GM18526 (cell line): Measurements from ENCODE around the gene ARAP3.

Experiments used
- POLR2A ChIP-seq: IDR thresholded peaks from 3 replicates; pipeline ENCODE4 v1.6.1; 2011; ENCODE audit not compliant: insufficient read length; ENCODE audit errors: extremely low read depth

The ARAP3 gene

GRCh38 chr5:141681695-141682641, at the start of gene ARAP3:
TSS of gene ARAP3 (minus strand) at chr5:141682230. CDS start at chr5:141680486, 1,744 bp downstream.
- TF ChIP-seq POLR2A, result no peak

- no peak for TF ChIP-seq POLR2A
Observed at GRCh38 chr5:141729387-141730006, 47.5 kb upstream of the ARAP3 start.

DNA sequence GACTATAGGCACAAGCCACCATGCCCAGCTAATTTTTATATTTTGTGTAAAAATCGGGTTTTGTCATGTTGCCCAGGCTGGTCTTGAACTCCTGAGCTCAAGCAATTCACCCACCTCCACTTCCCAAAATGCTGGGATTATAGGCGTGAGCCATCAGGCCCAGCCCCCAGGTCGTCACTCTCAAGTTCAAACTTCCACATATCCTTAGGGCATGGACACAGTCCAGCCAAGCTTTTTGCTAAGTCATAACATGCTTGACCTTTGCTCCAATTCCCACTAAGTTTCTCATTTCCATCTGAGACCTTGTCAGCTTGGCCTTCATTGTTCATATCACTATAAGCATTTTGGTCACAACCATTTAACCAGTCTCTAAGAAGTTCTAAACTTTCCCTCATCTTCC, 43.9 kb upstream of the ARAP3 start:
- TF ChIP-seq POLR2A, result no peak

DNA sequence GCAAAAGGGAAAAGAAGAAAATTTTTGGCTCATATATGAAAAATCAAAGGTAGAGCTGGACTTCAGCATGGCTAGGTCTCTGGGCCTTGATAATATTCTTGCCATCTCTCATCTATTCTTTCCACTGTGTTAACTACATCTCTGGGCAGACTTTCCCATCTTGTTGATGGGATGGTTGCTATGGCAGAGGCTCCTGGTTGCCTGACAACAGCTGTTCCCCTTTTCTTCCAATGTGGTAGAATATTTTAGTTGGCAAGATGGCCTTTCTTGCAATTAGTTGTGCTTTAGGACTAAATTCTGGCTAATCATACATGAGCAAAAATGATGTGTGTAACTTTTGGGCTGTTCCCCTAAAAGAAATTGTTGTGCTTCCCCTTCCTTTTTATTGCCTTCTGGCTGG, 40.2 kb upstream of the ARAP3 start:
- TF ChIP-seq POLR2A, result no peak

DNA sequence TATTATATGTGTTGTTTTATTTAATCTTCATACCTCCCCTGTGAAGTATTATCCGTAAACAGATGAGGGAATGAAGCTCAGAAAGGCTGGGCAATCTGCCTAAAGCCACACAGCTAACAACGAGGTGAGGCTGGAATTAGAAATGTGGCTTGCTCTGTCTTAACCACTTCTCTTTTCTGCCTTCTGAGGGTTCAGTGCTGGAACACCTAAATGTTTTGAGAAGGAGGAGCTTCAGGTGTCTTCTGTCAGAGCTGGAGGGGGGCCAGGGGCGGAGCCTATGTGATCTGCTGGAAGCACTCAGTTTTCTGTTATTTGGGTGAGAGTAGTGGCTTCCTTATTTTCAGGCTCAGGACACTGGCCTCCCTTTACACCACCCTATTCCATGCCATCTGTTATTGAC, 35.0 kb upstream of the ARAP3 start:
- no peak for TF ChIP-seq POLR2A

- TF ChIP-seq POLR2A, result no peak
Observed at GRCh38 chr5:141716468-141716867, 34.4 kb upstream of the ARAP3 start.

- TF ChIP-seq POLR2A, result no peak
Observed at GRCh38 chr5:141716009-141716408, 34.0 kb upstream of the ARAP3 start.

GRCh38 chr5:141715346-141715905, 33.4 kb upstream of the ARAP3 start:
- TF ChIP-seq POLR2A, result no peak

DNA sequence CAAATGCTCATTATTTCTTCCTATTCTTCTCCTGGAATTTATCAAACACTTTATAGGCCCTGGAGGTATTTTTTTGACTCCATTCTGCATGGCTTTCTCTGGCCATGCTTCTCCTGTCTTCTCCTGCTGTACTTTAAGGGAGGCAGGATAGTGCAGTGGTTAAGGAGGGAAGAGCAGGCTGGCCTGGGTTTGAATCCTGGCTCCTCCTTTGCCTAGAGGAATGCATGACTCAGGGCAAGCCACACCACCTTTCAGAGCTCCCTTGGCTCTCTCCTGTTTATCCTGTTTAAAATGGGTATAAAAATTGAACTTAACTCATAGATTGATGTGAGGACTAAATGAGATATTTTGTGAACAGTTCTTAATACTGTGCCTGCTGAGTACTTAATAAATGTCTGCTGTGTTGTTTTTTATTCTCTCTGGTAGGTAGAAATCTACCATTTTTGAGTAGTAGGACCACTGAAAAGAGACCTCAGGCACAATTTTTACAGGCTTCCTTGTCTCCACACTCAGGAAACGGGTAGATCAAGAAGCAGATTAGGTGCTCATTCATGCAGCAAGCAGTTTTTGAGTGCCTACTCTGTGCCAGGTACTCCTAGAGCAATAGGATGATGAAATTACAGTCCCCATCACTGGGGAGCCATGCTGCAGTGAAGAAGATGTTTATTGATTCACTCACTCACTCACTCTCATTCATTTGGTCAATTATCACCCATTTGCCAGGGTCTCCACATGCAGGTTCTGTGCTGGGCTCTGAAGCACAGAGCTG, 32.7 kb upstream of the ARAP3 start:
- TF ChIP-seq POLR2A, result no peak

- no peak for TF ChIP-seq POLR2A
Observed at GRCh38 chr5:141713616-141714309, 31.7 kb upstream of the ARAP3 start.

GRCh38 chr5:141711687-141712086, 29.7 kb upstream of the ARAP3 start:
- TF ChIP-seq POLR2A, result no peak

DNA sequence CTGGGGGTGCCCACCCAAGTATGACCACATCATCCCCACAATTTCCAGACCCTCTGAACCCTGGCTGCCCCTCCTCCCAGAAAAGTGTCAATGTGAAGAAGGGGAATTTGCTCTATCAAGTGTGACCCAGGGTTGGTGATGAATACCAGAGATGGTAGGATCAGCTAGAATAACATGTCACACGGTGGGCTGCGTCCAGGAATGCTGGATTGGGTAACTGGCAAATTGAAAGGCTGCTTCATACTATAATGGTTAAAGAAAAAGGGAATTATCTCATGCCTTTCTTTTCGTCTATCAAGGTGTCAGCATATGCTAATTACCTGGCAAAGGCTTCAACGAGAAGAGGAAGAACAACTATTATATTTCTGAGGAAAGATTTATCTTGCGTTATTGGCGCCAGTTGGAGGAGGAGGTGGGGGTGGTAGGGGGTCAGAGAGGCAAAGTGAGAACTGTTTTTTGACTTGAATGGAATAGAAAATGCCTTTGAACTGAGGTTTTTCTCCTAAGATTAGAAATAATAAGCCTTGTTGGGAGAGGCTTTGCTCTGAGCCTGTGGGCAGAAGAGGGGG, 27.8 kb upstream of the ARAP3 start:
- TF ChIP-seq POLR2A, result no peak

DNA sequence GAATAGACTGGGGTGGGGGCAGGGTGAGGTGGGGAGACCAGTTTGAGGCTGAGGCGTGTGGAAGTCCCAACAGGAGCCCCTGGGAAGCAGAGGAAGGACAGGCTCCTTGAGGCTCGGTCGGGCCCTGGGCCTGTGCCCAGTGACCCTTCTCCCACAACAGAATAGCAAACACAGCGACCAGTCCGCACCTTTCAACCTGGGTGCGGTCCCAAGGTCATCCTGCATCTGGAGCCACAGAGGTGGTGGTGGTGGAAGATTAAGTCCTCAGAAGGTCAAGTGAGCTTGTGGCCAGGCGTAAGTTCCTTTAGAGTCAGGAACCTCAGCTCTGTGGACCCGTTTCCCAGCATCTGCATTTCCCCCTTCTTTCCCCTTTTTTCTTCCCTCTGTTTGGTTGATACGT, 26.0 kb upstream of the ARAP3 start:
- no peak for TF ChIP-seq POLR2A

GRCh38 chr5:141707510-141707909, 25.5 kb upstream of the ARAP3 start:
- no peak for TF ChIP-seq POLR2A
